CD4-positive, alpha-beta T cell treated with Interleukin-17A for 1 hour (primary cell): Measurements from ENCODE around the gene HYAL1.
"Not testable (repeated sequence)": the region's sequence is repeated elsewhere in the genome, so short reads cannot be mapped to it uniquely, and the experiment has no call there.

Experiments
- DNase-seq: peaks from one replicate; pipeline ENCODE4 v3.0.0-alpha.2; 2020

Gene HYAL1

DNA sequence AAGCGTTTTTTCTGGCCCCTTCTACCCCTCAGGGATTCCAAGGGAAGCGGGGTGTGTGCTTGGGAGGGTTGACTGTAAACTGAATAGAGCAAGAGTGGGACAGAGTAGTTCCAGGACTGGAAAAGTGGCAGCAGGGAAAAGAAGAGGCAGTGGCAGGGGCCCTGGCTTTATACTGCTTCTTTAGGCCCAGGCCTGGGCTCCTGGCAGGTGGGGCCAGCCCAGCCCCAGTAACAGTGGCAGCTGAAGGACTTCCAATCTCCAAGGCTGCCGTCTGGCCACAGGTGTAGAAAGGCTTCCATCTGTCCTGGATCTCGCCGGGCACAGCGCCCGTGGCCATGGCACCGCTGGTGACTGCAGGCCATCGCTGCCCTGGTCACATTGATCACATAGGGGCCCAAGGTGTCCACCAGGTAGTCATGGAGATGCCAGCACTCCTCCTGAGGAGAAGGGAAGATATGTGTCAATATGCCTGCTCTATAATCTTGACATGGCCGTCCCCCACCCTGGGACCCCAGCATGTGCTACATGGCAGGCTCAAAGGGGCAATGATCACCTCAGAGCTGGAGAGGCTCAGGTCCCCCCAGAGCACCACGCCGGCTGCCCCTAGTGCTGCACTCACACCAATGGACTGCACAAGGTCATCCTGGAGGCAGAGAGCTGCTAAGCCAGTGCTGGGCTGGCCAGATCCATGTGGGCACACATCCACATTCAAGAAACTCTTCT lies 10.1 kb downstream of the HYAL1 start:
- DNase-seq = no peak

DNA sequence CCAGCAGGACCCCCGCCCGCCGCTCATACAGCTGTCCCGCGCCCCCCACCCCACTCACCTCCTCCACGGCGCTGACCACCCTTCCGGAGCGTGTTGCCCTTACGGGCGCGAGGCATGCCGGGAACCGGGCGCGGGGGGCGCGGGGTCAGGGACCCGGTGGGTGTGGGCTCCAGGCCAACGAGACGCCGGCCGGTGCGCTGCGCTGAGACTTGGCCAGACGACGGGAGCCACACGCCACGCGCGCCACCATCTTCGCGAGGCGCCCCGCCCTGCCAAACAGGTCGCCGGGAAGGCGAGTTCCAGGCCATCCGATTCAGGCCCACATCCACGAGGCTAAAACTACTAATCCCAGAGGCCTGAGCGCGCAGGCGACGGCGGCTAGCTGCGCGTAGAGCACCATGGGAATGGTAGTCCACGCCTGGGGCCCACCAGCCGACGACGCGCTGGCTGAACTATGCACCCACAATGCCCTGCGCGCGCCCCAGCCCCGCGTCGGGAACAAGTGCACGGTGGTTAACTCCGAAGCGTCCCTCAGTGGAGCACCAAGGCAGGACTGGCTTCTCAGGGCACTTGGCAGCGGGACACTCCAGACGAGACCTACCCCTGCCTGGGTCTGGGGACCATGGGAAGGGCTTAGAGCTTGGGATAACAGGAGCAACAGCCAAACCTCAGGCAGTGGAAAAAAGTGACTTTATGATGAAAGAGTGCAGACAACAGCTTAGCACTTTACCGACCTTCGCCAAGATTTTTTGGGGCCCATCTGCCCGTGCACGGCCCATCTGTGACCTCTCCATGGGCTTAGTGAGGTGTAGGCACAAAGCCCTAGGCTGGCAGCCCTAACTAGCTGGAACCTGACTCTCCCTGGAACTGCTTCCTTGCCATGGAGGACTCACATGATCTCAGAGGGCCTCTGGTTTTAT lies 11.0 kb downstream of the HYAL1 start, which contains the start of gene IFRD2:
Gene IFRD2, minus strand, starts transcription at position 271 of the 920 bp plus-strand sequence. Its CDS starts 155 bp downstream, at position 116.
- peak; percentile 97 for DNase-seq

DNA sequence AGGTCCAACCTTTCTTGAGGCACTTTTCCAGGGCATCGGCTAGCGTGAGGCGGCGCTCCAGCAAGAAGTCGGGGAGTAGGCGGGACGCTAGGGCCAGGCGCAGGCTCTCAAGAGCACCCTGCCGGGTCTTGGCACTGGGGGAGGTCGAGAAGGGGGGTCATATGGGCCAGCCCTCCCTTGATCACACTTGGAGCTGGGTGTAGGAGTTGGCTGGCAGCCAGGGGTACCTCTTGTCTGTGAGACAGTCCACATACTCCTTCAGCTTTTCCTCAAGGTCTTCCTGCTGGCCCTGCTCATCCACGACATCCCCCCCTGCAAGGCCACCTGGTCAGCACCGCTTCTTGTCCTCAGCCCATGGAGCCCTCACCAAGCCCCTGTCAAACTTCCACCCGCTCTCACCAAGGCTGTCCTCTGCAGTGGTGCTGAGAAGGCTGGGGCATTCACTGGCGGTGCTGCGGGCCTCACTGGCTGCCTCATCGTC lies 13.2 kb downstream of the HYAL1 start:
- no peak for DNase-seq

DNA sequence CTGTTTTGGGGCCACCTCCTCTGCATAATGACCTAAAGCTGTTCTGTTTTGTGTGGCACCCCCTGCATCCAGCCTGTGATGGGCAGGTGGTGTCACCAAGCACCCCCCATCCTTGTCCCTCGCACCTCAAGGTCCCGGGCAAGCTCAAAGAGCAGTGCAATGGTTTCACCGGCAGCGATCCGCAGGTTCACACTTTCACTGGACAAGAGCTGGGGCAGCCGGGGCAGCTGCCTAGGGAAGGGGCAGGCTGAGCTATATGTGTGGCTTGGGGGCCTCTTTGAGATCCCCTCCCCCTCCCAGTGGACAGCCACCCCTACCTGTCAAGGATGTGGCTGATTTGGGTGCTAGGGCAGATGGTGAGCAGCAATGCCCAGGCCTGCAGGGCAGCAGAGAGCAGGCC lies 14.2 kb downstream of the HYAL1 start:
- DNase-seq = no peak

GRCh38 chr3:50288387-50289007 lies 14.9 kb downstream of the HYAL1 start:
- DNase-seq = no peak

DNA sequence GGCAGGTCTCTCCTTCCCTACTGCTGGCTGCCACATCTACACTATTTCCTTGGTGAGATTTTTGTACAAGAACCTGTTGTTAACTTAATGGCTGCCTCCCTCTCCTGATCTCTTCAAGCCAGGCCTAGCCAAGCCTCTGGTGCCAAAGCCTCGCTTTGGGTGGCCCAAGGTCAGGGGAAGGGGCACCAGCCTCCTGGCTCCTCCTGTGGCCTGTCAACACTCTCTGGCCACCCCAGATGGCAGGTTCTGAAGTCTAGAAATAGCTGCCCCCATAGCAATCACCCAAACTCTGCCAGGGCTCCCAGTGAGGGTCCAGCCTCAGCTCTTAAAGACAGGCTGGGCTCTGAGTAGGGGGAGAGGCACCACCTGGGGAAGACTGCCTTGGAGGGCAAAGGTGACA lies 16.1 kb downstream of the HYAL1 start:
- no peak for DNase-seq

DNA sequence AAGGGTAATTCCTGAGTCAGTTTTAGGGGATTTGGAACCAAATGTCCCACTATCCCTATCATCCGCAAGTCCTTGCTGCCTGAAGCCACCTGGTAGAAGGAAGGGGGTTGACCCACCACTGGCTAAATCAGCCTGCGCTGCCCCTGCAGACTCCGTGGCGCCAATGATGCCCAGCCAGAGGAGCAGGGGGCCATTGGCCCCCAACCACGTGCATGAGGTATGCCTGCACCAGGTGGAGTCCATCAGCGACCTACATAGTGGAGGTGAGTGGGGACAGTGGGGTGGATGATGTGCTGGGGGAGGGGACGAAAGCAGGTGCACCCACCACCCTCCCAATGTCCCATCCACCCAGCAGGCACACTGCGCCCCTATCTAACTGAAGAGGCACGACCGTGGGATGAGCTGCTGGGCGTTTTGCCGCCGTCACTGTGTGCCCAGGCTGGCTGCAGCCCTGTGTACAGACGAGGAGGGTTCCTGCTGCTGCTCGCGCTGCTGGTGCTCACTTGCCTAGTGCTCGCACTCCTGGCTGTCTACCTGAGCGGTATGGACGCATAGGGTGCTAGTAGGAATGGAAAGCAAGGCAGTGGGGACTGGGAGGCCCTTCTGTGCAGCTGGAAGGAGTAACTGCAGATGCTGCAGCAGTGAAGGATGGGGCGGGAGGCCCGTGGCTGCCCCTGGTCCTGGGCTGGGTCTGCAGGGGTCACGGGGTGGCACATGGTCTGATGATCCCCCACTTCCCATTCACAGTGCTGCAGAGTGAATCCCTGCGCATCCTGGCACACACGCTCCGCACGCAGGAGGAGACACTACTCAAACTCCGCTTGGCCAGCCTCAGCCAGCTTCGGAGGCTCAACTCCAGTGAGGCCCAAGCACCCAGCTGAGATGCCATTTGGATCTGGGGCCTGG lies 16.8 kb downstream of the HYAL1 start:
- no peak for DNase-seq

GRCh38 chr3:50284121-50284520 lies 19.3 kb downstream of the HYAL1 start:
- DNase-seq = not testable (repeated sequence)

GRCh38 chr3:50279255-50280016 lies 23.9 kb downstream of the HYAL1 start:
- no peak for DNase-seq

DNA sequence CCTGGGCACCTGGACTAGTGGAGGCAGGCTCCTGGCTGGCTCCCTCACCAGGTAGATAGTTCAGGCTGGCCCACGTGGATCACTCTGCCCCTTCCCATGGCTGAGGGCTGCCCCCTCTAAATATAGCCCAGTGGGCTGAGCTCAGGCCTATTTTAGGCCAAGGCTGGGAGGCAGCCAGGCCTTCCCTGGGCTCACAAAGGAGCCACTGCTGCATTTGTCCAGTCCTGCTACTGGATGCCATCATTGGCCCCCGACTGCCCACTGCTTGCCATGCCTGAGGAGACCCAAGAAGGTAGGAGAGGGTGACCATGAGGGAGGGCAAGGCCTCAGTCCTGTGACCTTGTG lies 24.5 kb downstream of the HYAL1 start, which contains the start of gene LSMEM2:
Gene LSMEM2, plus strand, starts transcription at position 208 of the 345 bp plus-strand sequence. Its CDS starts 27 bp downstream, at position 235.
- DNase-seq = no peak

GRCh38 chr3:50278123-50278879 lies 25.1 kb downstream of the HYAL1 start:
- DNase-seq = no peak

DNA sequence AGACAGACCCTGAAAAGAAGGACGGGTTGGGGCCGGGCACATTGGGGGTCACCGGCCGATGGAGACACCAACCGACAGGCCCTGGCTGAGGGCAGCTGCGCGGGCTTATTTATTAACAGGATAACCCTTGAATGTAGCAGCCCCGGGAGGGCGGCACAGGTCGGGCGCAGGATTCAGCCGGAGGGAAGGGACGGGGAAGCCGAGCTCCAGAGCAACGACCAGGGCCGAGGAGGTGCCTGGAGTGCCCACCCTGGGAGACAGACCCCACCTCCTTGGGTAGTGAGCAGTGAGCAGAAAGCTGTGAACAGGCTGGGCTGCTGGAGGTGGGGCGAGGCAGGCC lies 26.6 kb downstream of the HYAL1 start:
- DNase-seq = no peak

DNA sequence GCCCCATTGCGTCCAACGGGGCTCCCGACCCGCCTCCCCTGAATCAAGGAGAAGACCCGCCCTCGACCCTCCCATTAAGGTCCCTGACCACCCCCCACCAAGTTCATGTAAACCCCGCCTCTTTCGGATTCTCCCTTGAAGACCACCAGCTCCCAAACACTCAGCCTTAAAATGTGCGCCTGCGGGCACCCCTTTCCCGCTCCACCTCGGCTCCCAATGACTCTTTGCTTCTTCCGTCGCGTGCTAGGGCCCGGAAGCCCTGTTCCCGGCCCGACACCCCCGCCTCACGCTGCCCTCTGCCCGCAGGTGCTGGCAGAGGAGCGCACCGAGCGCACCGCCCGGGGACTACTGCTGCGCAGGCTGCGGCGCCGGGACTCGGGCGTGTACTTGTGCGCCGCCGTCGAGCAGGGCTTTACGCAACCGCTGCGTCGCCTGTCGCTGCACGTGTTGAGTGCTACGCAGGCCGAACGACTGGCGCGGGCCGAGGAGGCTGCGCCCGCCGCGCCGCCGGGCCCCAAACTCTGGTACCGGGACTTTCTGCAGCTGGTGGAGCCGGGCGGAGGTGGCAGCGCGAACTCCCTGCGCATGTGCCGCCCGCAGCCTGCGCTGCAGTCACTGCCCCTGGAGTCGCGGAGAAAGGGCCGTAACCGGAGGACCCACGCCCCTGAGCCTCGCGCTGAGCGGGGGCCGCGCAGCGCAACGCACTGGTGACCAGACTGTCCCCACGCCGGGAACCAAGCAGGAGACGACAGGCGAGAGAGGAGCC lies 27.2 kb downstream of the HYAL1 start:
- DNase-seq = no peak

DNA sequence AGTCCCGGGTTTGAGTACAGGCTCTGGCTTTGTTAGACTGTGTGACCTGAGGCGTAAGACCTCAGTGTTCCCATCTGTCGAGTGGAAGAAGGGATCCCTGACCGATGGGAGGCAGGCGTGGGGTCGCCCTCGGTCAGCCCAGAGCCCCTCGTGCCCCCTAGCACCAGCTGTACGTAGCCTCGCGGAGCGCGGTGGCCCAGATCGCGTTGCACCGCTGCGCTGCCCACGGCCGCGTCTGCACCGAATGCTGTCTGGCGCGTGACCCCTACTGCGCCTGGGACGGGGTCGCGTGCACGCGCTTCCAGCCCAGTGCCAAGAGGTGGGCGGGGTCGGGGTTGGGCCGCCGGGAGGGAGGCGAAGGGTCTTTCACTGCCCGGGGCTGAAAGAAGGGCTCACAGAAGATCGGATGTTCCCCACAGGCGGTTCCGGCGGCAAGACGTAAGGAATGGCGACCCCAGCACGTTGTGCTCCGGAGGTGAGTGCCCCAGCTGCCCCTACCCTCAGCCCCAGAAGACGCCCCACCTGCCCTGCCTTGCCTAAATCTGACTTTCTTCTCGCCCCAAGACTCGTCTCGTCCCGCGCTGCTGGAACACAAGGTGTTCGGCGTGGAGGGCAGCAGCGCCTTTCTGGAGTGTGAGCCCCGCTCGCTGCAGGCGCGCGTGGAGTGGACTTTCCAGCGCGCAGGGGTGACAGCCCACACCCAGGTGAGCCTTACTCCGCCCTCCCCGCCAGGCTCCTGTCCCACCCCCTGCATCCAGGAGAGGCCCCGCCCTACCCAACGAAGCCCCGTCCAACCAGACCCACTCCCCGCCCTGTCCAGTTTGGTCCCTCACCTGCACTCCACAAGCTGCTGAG lies 28.0 kb downstream of the HYAL1 start:
- no peak for DNase-seq

DNA sequence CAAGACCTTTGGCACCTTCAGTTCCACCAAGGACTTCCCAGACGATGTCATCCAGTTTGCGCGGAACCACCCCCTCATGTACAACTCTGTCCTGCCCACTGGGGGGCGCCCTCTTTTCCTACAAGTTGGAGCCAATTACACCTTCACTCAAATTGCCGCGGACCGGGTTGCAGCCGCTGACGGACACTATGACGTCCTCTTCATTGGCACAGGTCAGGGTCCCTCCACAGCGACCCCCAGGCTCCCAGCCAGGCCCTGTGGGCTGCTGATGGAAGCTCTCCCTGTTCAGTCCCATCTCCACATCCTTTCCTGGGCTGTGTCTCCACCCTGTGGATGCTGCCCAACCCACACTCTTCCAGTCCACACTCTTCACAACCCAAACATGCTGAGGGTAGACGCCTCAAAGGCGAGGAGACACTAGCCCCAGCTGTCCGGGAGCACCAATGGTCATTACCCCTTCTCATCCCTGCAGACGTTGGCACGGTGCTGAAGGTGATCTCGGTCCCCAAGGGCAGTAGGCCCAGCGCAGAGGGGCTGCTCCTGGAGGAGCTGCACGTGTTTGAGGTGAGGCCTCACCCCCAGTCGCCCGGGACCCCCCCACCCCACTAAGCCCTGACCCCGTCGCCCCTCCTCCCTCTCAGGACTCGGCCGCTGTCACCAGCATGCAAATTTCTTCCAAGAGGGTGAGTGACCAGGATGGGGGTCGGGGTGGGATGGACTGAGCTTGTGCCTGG lies 28.8 kb downstream of the HYAL1 start:
- peak; percentile 74 for DNase-seq

GRCh38 chr3:50273689-50274065 lies 29.7 kb downstream of the HYAL1 start:
- no peak for DNase-seq

GRCh38 chr3:50272911-50273688 lies 30.3 kb downstream of the HYAL1 start:
- peak; percentile 86 for DNase-seq

DNA sequence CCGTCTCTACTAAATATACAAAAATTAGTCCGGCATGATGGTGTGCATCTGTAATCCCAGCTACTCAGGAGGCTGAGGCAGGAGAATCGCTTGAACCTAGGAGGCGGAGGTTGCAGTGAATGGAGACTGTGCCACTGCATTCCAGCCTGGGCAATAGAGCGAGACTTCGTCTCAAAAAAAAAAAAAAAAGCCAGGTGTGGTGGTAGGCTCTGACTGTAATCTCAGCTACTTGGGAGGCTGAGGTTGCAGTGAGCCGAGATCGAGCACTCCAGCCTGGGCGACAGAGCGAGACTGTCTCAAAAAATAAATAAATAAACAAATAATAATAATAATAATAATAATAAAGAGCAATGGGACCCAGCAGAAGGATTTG lies 30.9 kb downstream of the HYAL1 start:
- DNase-seq = not testable (repeated sequence)
